HT-29 (cell line): ENCODE measurements around the gene DNPH1. TPM values are rescaled to one million over a fixed set of nuclear protein-coding genes. Genes with fewer than 3 reads are reported as not detected.

ENCODE experiments used
- DNase-seq: peaks from one replicate; pipeline ENCODE4 v3.0.0-alpha.2; 2015; ENCODE audit warnings: low spot score
- total RNA-seq: library from RNA; depleted of rRNA; stranded (reverse); fragments of >200 nt; shearing (Covaris generic); gene quantifications from 2 replicates; pipeline ENCODE4 v1.2.3, GENCODE V29; 2014; rRNA removed

Gene DNPH1, protein sequence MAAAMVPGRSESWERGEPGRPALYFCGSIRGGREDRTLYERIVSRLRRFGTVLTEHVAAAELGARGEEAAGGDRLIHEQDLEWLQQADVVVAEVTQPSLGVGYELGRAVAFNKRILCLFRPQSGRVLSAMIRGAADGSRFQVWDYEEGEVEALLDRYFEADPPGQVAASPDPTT
- total RNA-seq, result 125 and 130 TPM in 2 replicates

DNA sequence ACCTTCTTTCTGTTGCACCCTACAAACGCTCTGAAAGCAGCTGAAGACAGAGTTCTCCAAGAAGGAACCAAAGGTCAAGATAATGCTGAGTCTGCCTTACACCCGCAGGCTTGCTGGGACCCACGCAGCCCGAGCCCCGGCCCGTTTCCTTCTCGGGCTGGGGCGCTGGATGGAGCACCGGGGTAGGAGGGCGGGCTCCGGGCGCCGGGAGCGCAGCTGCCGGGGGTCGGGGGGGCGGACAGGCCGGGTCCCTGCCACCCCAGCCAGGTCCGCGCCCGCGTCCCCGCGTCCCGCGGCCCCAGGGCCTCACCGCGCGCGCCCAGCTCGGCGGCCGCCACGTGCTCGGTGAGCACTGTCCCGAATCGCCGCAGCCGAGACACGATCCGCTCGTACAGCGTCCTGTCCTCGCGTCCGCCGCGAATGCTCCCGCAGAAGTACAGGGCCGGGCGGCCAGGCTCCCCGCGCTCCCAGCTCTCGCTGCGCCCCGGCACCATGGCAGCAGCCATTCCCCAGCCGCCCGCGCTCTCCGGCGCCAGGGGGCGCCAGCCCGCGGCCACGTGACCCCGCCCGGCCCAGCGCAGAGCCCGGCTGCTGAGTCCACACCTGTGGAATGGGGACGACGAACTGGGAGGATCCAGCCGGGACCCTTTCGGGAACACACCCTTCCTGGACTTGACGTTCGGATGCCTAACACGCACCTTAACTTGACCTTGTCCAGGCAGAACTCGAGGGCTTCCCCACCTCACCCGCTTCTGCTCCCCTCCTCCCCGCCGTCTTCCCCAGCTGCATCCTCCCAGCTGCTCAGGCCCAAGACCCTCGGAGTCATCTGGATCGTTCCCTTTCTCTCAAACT is at the start of gene DNPH1:
Gene DNPH1, minus strand, starts transcription at position 531 of the 852 bp plus-strand sequence. Its CDS starts 25 bp downstream, at position 506.
- DNase-seq, result peak; percentile 75

DNA sequence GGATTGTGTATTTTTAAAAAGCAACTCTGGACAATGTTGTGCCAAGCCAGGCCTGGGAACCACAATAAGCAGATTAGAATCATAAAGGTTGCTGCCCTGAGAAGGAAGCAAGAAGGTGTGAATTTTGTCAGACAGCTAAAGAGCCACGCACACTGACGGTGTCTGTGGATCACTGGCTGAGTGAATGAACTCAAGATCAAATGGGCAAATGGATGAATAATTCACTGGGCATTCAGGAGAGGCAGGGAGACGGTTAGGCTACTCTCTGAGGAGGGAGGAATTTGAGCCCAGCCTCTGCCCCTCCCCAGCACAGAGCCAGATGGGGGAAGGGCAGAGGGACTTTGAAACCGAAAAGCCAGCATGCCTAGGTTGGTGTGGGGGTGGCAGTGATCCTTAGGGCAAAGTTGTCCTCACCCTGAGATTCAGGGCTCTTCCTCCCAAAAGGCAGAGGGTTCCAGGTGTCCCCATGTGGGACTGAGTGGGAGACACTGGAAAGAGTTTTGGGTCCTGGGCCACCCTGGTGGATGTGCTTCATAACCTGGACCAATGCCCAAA is 49.3 kb upstream of the DNPH1 start:
- DNase-seq, result peak; percentile 63

DNA sequence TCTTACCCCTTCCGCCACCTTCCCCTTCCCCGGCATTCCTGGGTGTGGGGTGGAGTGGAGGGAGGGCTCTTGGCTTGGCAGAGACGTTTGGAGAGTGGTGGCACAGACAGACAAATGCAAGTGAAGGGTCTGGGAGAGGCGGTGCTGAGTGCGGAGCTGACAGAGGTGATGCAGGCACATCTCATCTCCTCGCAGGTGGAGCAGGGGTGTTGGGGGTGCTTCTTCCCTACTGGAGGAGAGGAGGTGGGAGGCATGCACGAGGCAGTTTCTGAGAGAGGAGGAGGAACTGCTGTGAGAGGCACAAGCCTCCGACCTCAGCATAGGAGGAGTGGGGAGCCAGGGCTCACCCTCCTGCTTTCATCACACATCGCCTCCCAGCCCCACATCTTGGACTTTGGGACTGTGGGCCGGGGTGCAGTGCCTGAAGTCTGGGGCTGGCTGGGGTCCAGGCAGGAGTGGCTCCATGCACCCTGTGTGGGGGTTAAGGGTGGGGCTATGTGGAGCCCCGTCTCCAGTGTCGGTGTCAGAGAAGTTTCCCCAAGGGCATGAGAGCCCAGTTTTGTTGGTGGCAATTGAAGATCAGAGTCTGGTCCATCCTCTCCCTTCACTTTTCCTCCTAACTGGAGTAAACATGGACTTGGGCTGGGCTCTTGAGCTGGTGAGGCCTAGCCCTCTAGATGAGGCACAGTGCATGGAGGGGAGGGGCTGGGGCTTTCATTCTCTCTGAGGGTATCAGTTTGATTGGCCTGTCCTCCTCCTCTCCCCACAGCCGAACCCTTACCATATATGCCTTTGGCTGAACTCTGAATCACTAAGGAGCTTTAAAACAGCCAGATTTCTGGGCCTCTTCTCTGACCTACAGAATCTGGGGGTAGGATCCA is 48.6 kb upstream of the DNPH1 start:
- DNase-seq, result peak; percentile 69

DNA sequence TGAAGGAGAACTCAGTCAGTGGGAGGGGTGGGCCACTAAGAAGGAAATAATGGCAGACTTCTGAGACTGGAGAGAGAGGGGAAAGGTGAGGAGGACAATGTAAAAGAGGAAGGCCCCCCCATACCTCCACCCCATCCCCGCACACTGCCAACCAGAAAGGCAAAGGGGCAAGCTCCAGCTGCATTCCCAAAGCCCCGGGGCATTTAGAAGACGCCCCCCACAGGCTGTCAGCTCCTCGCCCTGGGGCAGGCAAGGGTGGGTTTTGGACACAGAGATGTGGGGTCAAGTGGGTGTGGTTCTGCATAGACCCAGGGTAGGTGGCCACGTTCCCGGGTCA is 48.0 kb upstream of the DNPH1 start:
- peak; percentile 27 for DNase-seq

DNA sequence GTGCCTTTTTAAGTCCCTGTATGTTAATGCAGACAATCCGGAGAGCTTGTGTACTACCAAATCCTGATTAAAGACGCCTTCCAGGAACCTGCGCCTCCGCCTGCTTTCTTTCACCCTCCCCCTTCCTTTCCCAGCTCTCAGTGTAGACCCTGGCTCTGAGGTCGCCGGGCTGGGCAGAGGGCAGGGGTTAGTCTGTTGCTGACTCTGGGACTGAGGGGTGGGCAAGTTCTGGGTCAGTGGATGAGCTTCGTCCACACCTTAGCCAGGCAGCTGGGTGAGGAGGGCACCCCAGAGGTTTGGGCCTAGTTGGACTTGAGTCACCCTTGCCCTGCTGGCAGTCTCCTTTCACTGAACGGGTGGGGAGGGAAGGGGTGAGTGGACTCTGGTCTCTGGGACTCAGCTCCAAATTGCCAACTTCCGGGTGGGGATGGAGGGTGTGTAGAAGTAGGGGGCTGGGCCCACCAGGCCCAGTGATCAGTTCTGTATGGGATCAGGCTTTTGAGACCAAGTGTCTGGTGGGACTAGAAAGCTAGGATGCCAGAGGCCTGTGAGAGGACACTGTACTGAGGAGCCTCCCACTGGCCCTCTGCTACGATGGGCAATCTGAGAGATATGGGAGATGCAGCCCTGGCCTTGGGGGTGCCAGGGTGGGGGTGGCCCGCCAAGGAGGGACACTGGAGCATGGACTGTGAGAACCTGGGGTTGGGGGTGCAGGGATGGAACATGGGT is 47.5 kb upstream of the DNPH1 start:
- peak; percentile 56 for DNase-seq

DNA sequence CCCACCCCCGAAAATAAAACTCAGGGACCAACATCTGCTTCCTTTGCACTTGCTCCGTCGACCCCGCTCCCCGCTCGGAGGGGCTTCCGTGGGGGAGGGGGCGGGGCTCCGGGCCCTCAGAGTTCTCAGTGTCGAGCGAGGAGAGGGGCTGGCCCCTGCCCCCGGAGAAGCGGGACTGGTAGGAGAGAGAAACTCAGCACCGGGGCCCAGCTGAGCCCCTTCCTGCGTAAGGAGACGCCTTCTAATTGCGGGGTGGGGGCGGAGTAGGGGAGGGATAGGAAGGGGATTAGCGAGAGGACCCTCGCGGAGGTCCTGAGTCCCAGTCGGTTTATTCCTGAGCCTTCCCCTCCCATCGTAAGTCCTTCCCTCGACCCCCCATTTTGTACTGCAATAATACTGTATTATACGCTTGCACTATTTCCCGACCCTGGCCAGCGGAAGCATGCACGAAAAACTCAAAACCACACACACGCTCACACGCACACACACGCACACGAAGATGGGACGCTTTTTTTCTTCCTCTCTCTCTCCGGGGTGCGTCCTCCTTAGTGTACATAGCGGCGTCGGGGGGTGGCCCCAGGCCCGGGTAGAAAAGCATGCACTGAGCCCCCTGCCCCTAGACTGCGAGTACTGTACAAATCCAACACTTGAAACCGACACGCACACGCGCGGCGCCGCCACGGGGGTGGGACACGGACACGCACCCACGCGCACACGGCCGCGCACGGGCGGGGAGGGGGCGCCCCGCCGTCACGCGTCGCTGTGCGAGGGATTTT is 46.7 kb upstream of the DNPH1 start:
- DNase-seq, result no peak

DNA sequence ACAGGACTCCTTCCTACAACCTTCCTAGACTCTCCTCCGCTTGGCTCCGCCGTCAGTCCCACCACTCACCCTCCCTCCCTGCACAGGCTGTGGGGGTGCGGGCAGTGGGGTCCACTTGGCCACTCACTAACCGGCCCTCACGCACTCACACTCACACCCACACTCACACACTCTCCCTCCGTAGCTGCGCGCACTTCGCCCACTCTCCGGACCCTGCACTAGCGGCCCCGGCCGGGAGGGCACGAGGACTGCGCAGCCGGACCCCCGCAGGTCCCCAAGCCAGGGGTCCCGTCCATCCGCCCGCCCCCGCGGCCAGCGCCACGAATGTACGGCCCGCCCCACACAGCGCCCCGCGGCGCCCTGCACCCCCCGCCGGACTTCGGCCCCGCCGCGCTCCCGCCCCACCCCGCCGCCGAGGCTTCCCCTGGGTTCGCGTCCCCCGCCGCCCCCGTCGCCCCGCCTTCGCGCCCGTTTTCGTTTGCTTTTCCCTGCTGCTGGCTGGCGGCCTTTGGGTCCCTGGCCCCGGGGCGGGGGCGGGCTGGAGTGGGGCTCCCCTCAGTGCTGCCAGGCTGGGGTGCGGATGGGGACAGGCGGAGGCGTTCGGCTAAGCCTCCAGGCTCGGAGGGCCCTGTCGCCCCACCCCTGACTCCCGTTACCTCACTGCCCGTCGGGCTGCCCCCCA is 45.8 kb upstream of the DNPH1 start:
- DNase-seq, result no peak

DNA sequence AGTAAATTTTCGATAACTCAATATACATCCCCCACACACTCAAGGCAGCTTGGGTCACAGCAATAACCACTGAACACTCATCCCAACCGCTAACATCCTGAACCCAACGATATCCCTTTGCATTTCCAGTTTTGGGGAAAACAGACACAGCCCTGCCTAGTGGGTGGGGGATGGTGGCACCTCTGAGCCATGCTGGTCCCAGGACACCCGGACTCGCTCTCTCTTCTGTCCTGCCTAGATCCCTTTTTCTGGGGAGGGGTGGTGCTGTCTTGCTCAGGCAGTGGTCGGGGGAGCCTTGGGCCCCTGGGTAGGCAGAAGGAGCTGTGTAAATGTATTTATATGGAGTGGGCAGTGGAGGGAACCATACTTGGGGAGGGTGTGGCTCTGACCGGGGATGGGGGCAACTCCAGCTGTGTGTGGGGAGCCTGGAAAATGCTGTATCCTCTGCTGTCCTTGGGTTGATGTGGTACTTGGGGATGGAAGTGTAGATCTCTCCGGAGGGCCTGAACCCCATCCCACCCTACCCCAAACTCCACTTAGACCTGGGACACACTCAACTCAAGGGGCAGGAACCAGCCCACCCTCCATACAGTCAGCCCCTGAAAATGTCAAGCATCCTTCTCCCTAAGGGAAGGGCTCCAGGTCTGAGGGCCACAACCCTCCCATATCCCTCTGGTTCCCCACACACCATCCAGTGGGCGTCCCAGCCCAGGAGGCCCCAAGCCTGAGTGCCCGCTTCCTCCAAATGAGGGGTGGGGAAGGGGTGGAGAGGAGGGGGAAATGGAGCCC is 45.0 kb upstream of the DNPH1 start:
- DNase-seq, result no peak

DNA sequence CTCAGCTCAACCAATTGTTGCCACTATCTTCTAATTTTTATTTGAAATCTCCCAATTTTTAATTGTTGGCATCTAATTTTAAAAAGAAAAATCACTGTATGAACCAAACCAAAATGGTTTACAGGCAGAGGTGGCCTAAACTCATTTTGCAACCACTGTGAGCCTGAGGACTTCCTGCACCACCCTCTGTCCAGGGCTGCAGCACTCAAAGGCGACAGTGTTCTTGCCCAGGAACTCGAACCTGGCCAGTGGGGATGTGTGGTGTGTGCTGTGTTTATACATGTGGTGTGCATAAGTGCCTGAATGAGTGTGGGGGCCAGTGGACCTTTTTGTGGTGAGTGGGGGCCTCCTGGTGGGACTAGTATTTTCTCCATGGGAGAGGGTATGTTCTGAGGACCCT is 44.4 kb upstream of the DNPH1 start:
- DNase-seq, result no peak

DNA sequence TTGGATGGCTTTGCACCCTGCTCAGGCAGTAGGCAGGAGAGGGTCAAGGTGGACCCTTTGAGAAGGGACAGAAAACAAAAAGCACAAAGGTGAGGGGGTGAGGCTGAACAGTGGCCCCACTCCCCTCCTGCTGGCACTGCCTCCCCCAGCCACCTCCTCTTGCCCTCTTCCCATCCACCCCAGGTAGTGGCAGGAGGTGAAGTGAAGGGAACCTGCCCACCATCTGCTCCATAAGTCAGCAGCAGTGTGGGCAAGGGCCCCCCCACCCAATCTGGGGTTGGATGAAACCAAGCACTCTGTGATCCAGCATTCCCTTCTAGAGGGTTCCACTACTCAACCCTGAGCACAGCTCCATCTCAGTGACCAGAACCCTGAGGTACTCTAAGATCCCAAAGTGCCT is 42.7 kb upstream of the DNPH1 start:
- no peak for DNase-seq

DNA sequence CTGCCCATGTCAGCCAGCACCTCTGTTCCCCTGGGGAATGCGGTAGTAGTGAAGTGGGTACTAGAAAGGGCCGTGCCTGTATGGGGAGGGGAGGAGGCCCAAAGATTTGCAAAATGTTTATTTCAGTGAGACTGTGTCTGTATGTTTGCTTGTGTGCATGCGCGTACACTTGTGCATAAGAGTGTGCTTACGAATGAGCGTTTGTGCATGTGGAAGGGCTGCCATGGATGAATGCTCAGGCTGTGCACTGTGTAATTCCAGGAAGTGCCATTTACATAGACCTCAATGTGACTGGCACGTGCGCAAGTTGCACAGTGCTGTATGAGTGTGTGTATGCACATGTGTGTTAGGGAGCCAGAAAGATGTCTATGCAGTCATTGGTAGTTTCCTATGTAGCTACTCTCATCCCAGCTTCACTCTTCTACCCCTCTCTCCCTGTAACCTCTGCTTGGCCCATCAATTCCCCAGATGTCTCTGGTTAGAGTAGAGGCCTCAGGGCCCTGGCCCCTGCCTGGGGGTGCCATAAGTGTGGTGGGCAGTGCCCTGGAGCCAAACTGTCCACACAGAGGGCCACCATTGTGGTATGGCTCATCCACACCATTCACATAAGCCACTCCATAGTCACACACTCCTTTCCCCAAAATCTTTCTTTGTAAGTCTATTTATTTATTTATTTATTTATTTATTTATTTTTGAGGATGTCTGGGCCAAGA is 42.0 kb upstream of the DNPH1 start:
- DNase-seq, result no peak

DNA sequence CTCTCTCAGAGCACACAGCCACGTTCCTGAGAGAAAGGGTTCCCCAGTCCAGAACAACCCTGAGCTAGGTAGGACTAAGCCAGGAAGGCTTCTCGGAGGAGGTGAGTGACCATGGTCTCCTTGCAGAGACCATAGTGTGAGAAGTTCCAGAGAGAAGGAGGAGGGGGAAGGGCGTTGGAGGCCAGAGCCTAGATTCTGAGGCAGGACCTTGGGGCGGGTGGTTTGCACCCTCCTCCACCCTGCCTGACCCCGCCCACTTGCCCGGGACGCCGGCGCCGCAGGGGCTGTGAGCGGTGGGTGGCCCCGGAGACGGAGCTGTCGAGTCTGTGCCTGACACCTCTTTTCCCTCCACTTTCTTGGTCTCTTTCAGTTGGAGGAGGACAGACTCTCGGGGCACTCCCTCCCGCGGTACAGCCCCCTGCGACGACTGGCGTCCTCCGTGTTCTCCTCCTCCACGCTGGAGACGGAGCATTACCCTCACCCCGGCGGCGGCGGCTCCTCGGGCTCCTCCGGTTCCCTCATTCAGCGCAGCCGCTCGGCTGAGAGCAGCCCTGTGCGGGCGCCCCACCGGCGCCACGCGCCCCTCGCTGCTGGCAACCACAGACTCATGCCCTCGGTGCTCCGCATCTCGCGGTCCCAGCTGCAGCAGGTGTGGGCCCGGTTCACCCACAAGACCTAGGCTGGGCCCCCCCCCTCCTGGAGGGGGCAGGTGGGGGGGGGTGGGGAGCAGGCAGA is 40.2 kb upstream of the DNPH1 start:
- no peak for DNase-seq

DNA sequence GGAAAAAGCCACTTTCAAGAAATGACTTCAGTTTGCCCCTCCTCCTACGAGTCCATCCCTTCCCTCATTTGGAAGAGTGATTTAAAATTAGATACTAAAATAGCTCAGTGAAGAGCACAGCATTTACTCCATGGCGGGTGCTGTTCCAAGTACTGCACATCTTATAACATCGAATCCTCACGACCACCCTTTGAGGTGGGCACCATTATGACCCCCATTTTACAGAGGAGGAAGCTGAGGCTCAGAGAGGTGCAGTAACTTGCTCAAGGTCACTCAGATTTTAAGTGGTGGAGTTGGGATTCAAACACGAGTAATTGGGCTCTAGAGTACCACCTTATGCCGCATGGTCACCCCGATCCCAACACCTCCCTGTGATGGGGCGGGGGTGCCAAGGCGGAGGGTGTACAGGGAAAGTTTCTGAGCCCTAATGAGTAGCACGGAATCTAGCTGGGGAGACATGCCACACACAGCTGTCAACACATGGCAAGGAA is 39.5 kb upstream of the DNPH1 start:
- DNase-seq, result no peak

DNA sequence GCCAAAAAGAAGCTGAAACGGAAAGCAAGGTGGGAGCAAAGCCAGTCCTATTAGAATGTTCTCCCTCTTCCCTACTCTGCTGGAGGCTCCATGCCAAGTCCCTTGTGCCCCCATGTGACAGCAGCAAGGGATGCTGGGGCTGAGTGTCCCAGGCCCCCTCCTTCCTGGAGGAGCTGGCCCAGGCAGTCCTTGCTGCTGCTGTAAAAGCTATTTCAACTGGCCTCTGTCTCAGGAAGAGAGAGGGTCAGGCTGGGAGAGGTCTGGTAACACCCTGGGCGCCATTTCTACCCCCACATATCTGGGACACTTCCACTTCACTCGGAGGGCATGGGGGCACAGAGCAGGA is 39.0 kb upstream of the DNPH1 start:
- no peak for DNase-seq

DNA sequence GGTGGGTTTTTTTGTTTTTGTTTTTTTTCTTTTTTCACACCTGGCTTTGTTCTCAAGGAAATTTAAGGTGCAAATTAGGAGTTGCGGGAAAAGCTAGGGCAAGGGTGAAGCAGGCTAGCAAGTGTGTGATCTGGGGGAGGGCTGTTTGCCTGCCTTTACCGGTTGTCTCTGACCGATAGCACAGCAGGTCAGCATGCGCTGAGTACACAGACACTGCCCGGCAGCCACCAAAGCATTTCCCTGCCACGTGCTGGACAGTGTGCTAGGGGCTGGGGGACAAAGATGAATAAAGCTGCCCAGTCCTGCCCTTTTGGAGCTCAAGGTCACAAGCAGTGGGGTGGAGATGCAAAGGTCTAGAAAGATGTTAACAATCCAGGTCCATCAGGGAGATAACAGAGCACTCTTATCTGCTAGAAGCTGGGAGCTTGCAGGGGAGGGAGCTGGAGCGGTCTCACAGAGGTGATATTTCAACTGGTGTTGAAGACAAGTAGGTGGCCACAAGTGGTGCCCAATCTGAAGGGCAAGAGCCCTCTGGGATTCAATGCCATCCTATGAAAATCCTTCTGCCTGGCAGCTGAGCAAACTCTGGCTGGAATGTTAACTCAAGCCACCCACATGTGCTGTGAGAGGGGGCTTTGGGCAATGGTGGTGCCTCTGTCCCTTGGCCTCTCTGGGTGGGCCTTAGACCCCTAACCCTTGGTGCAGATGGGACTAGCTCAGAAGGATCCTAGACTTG is 38.5 kb upstream of the DNPH1 start:
- DNase-seq, result peak; percentile 61

DNA sequence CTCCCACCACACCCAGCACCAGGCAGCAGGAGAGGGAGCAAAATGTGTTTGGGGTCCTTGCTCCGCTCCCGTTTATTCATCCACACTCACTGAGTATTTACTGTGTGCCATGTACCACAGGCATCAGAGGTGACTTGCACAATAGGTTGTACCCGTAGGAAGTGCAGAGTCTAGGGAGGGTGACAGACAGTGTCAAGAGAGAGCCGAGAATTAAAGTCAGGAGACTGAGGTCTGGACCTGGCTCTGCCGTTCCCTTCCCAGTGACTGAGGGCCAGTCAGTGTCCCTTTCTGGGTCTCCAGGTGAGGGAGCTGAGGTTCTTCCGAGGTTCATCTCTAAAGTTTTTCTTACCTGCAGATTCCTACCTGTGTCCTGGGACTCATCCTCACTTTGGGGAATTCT is 36.3 kb upstream of the DNPH1 start:
- DNase-seq, result no peak

DNA sequence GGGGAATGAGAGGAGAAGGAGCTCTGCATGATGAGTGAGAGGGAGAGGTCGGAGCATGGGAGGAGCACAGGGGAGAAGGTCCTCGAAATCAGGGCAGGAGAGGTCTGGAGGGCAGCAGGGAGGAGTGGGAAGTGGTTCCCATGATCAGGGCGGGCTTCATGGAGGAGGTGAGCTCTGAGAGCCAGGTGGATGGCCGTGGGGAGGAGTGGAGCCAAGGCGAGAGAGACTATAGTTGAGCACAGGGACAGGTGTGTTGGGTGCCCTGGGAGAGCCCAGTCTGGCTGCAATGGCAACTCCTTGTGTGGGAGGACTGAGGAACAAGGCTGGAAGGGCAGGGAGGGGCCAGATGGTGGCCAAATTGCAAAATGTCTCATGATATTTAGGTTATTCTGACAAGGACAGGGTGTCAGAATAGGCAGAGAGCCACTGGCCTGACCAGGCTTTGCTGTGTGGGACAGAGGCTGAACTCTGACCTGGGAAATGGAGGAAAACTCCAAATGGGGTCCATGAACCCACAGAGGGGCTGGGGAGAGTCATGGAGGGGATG is 35.4 kb upstream of the DNPH1 start:
- no peak for DNase-seq
